Bone marrow (tissue), 2 donors: ENCODE measurements around the gene RO60.

Experiments used
- DNase-seq, 2 donors: peaks; one replicate each; lab custom pipeline; 2025; lab: John Stamatoyannopoulos, UW

Gene RO60

DNA sequence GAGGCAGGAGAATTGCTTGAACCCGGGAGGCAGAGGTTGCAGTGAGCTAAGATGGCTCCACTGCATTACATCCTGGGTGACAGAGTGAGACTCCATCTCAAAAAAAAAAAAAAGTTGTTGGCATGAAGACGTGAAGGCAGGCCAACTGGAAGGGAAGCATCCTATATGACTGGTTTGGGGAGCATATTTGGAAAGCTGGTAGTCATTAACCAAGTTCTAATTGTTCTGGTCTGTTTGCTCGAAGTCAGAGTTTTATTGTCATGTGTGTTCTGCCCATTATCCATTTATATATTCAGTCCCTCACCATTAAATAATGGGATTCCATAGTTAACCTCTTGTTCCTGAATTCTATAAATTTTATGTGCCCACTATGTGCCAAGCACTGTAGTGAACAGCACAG, 49.1 kb downstream of the RO60 start:
- DNase-seq, result no peak
